ENCODE measurements around the gene CDC23. TPM values are rescaled to one million over a fixed set of nuclear protein-coding genes. Genes with fewer than 3 reads are reported as not detected.

The CDC23 gene
- total and polyA plus RNA-seq, 2 of the 8 experiments (the other 6 are each of a cell fraction or from before 2014, with no cell fraction given), result 32.6 to 45.7 TPM

GRCh38 chr5:138216799-138217198, 3.7 kb upstream of the CDC23 start:
- FAIRE-seq (no peak), DNase-seq (ENCODE audit: low read depth in 1 of 2, low spot score in 2 of 2) (no peak)
- Histone ChIP-seq H3K23ac (ENCODE audit: insufficient read length) (no peak overlapping the region), H3K36me3 (ENCODE audit: control insufficient read depth in 2 of 4, insufficient read depth in 4 of 4, low read length in 3 of 4) (no peaks in the 10 kb centered on the region), H3K4ac (replicated peaks; ENCODE audit: insufficient read length, low read depth, low read length) (no peak overlapping the region), H3K56ac (replicated peaks; ENCODE audit: insufficient read length, low read depth, low read length) (no peak overlapping the region), H2BK5ac (ENCODE audit: low read depth, low read length) (no peak overlapping the region), H3K9me3 (ENCODE audit: insufficient read depth in 2 of 2, low read depth in 1 of 2, low read length in 1 of 2) (no peaks in the 10 kb centered on the region), H2AFZ (ENCODE audit: low read length) (no peak overlapping the region), H4K5ac (ENCODE audit: insufficient read length, low read depth, low read length) (no peak overlapping the region), H3K4me2 (ENCODE audit: insufficient read depth in 1 of 2, low read depth in 2 of 2, low read length in 2 of 2) (no peak overlapping the region), H3K18ac (ENCODE audit: extremely low read depth, low read length) (no peak overlapping the region), H2BK15ac (ENCODE audit: low read length) (no peak overlapping the region), H2AK5ac (ENCODE audit: low read depth, low read length) (no peak overlapping the region), H4K91ac (replicated peaks; ENCODE audit: insufficient read length, low read length) (no peak overlapping the region), H2BK12ac (ENCODE audit: low read depth, low read length) (no peak overlapping the region), H3K14ac (ENCODE audit: insufficient read length) (no peak overlapping the region), H3K4me1 (replicated peaks in 1 of 4; ENCODE audit: control insufficient read depth in 3 of 4, insufficient read depth in 4 of 4, low read length in 3 of 4) (peaks cover 0 to 4% (median 0%) of the 10 kb centered on the region in 4 experiments; a peak in 1 of 7 replicates), H3K79me1 (ENCODE audit: low read depth, low read length) (no peaks in the 10 kb centered on the region), H3K27ac (ENCODE audit: low read depth, low read length) (no peak overlapping the region), H3K79me2 (ENCODE audit: control insufficient read depth in 1 of 2, insufficient read depth in 2 of 2, low read length in 2 of 2) (peaks cover 0 to 13% of the 10 kb centered on the region in 2 experiments; a peak in 2 of 4 replicates), H4K20me1 (replicated peaks in 1 of 2; ENCODE audit: control insufficient read depth in 1 of 2, insufficient read depth in 2 of 2, low read length in 2 of 2) (no peaks in the 10 kb centered on the region), H3K23me2 (ENCODE audit: low read depth, low read length) (peaks cover 4% of the 10 kb centered on the region), H3K4me3 (ENCODE audit: extremely low read depth in 1 of 4, insufficient read depth in 2 of 4, low read depth in 3 of 4, low read length in 4 of 4) (no peak overlapping the region), H3K9ac (replicated peaks in 1 of 4; ENCODE audit: extremely low read depth in 1 of 4, low read depth in 3 of 4, low read length in 3 of 4) (no peak overlapping the region), H4K8ac (ENCODE audit: extremely low read depth, insufficient read depth, low read length) (no peak overlapping the region), H2BK20ac (ENCODE audit: low read length) (no peak overlapping the region), H3K27me3 (replicated peaks in 1 of 4; ENCODE audit: control insufficient read depth in 3 of 4, extremely low read depth in 1 of 4, insufficient read depth in 3 of 4, low read length in 3 of 4) (no peaks in the 10 kb centered on the region), H2BK120ac (replicated peaks; ENCODE audit: low read depth, low read length) (no peak overlapping the region)
- whole genome bisulfite sequencing, 2 experiments (ENCODE audit: extremely low coverage in 1 of 2, insufficient coverage in 1 of 2, insufficient read length in 1 of 2, insufficient replicate concordance in 2 of 2, low coverage in 1 of 2, low lambda C conversion rate in 2 of 2, missing lambda C conversion rate in 1 of 2), result 79% methylated on average over 2 of the region's 2 CpGs; no CpG with 5 or more reads in 1 of the 2 experiments
- ChIA-PET CTCF (ENCODE audit: partially characterized antibody) (interaction anchor here (1.4 to 1.6 kb wide), 3 partner anchors 8 to 66 kb away, joined by 5 to 8 read pairs (median 6); partner anchors contain the start of gene GFRA3), POLR2A (ENCODE audit: partially characterized antibody) (interaction anchor here (1.8 kb wide), 1 partner anchor 121 kb away, joined by 5 read pairs; the partner anchor contains the start of gene FAM53C)
- no peak for TF ChIP-seq CHD2 (IDR thresholded peaks at IDR 0.05; ENCODE audit: low read length)
- TF ChIP-seq CEBPB (IDR thresholded peaks at IDR 0.05; ENCODE audit: low read depth, low read length), result peak; percentile 54; the same call in 1 of the 2 replicates
